ENCODE results near the gene F11R.
A peak's percentile ranks its signal among the peaks of the same experiment; 100 is the strongest.
"Not testable (repeated sequence)": the region's sequence is repeated elsewhere in the genome, so short reads cannot be mapped to it uniquely, and the experiment has no call there.

The F11R gene

GRCh38 chr1:161020509-161021164, at the start of gene F11R:
F11R (minus strand) TSS chr1:161021152; CDS start chr1:161021073, 79 bp downstream.
- DNase-seq: no peak

GRCh38 chr1:161069731-161070270, 48.8 kb upstream of the F11R start, which contains the start of gene ARHGAP30:
ARHGAP30 (minus strand) TSS chr1:161069891; CDS start chr1:161069624, 267 bp downstream.
- DNase-seq: no peak

- no peak for DNase-seq
Observed at GRCh38 chr1:161069241-161069640, 48.3 kb upstream of the F11R start.

GRCh38 chr1:161068306-161069234, 47.6 kb upstream of the F11R start:
- no peak for DNase-seq

GRCh38 chr1:161066694-161067093, 45.7 kb upstream of the F11R start:
- no peak for DNase-seq

GRCh38 chr1:161065681-161066080, 44.7 kb upstream of the F11R start:
- not testable (repeated sequence) for DNase-seq

GRCh38 chr1:161063936-161064335, 43.0 kb upstream of the F11R start:
- DNase-seq: not testable (repeated sequence)

- DNase-seq: no peak
Observed at GRCh38 chr1:161061419-161061818, 40.5 kb upstream of the F11R start.

GRCh38 chr1:161059293-161059692, 38.3 kb upstream of the F11R start:
- DNase-seq: no peak

GRCh38 chr1:161054805-161055204, 33.9 kb upstream of the F11R start:
- no peak for DNase-seq

GRCh38 chr1:161054232-161054631, 33.3 kb upstream of the F11R start:
- no peak for DNase-seq

- DNase-seq: no peak
Observed at GRCh38 chr1:161052899-161053298, 31.9 kb upstream of the F11R start.

- DNase-seq: no peak
Observed at GRCh38 chr1:161051219-161051618, 30.3 kb upstream of the F11R start.

- no peak for DNase-seq
Observed at GRCh38 chr1:161048949-161049722, 28.2 kb upstream of the F11R start.

GRCh38 chr1:161047436-161048420, 26.8 kb upstream of the F11R start:
- no peak for DNase-seq

- no peak for DNase-seq
Observed at GRCh38 chr1:161046605-161047228, 25.8 kb upstream of the F11R start.

GRCh38 chr1:161045736-161046604, 25.0 kb upstream of the F11R start, which contains the start of gene USF1:
USF1 (minus strand) TSS chr1:161045977; CDS start chr1:161043275, 2,702 bp downstream.
- peak; percentile 97 for DNase-seq

- peak; percentile 69 for DNase-seq
Observed at GRCh38 chr1:161044908-161045735, 24.2 kb upstream of the F11R start.

- no peak for DNase-seq
Observed at GRCh38 chr1:161044535-161044907, 23.6 kb upstream of the F11R start.
